Measurements from ENCODE around the gene CYYR1.

CYYR1 gene

GRCh38 chr21:26505211-26505610 is 67.9 kb downstream of the CYYR1 start:
- Histone ChIP-seq H3K4me2 (ENCODE audit: low read length) (no peak overlapping the region), H3K27ac (ENCODE audit: low read depth, low read length) (no peak overlapping the region), H3K27me3 (ENCODE audit: insufficient read depth, low read length) (no peaks in the 10 kb centered on the region), H3K14ac (ENCODE audit: low read length) (no peak overlapping the region), H3K4me1 (ENCODE audit: control insufficient read depth in 1 of 2, insufficient read depth in 2 of 2, low read length in 2 of 2) (no peaks in the 10 kb centered on the region), H4K8ac (ENCODE audit: low read depth, low read length) (no peak overlapping the region), H3K36me3 (ENCODE audit: control insufficient read depth in 1 of 2, insufficient read depth in 2 of 2, low read length in 2 of 2) (no peaks in the 10 kb centered on the region), H3K4me3 (ENCODE audit: low read depth, low read length) (no peak overlapping the region), H3K79me1 (ENCODE audit: low read length) (no peaks in the 10 kb centered on the region), H3K9ac (ENCODE audit: low read length) (no peak overlapping the region), H4K12ac (ENCODE audit: low read depth, low read length) (no peak overlapping the region), H2BK12ac (ENCODE audit: low read length) (no peak overlapping the region), H3K9me3 (ENCODE audit: insufficient read depth, low read depth, low read length) (peaks cover 2% of the 10 kb centered on the region), H3K23ac (ENCODE audit: low read length) (no peak overlapping the region), H3K79me2 (ENCODE audit: control insufficient read depth, insufficient read depth, low read length, poor library complexity) (no peaks in the 10 kb centered on the region), H3K4ac (ENCODE audit: low read depth, low read length) (no peak overlapping the region), H3K18ac (ENCODE audit: low read length) (no peak overlapping the region), H4K91ac (ENCODE audit: low read depth, low read length) (no peak overlapping the region), H2AK5ac (ENCODE audit: low read length) (no peak overlapping the region), H2BK5ac (ENCODE audit: low read depth, low read length, poor library complexity) (no peak overlapping the region), H2BK120ac (ENCODE audit: insufficient read depth, low read length, poor library complexity) (no peak overlapping the region), H2AFZ (ENCODE audit: insufficient read depth, low read length, poor library complexity) (no peak overlapping the region)
- WGBS (ENCODE audit: extremely low coverage, insufficient coverage, insufficient read length), result no CpG with 5 or more reads among the region's 1 CpG
- no peak for DNase-seq

- Histone ChIP-seq H3K23ac (ENCODE audit: low read length) (no peak overlapping the region), H4K91ac (ENCODE audit: low read depth, low read length) (no peak overlapping the region), H3K9me3 (ENCODE audit: insufficient read depth, low read depth, low read length) (peaks cover 2% of the 10 kb centered on the region), H2AFZ (ENCODE audit: insufficient read depth, low read length, poor library complexity) (no peak overlapping the region), H2BK12ac (ENCODE audit: low read length) (no peak overlapping the region), H2BK120ac (ENCODE audit: insufficient read depth, low read length, poor library complexity) (no peak overlapping the region), H3K4me1 (ENCODE audit: control insufficient read depth in 1 of 2, insufficient read depth in 2 of 2, low read length in 2 of 2) (no peaks in the 10 kb centered on the region), H3K27me3 (ENCODE audit: insufficient read depth, low read length) (no peaks in the 10 kb centered on the region), H4K12ac (ENCODE audit: low read depth, low read length) (no peak overlapping the region), H3K9ac (ENCODE audit: low read length) (no peak overlapping the region), H3K14ac (ENCODE audit: low read length) (no peak overlapping the region), H2BK5ac (ENCODE audit: low read depth, low read length, poor library complexity) (no peak overlapping the region), H4K8ac (ENCODE audit: low read depth, low read length) (no peak overlapping the region), H3K79me2 (ENCODE audit: control insufficient read depth, insufficient read depth, low read length, poor library complexity) (no peaks in the 10 kb centered on the region), H3K27ac (ENCODE audit: low read depth, low read length) (no peak overlapping the region), H2AK5ac (ENCODE audit: low read length) (no peak overlapping the region), H3K4me3 (ENCODE audit: low read depth, low read length) (no peak overlapping the region), H3K4me2 (ENCODE audit: low read length) (no peak overlapping the region), H3K79me1 (ENCODE audit: low read length) (no peaks in the 10 kb centered on the region), H3K36me3 (ENCODE audit: control insufficient read depth in 1 of 2, insufficient read depth in 2 of 2, low read length in 2 of 2) (no peaks in the 10 kb centered on the region), H3K18ac (ENCODE audit: low read length) (no peak overlapping the region), H3K4ac (ENCODE audit: low read depth, low read length) (no peak overlapping the region)
- DNase-seq, result no peak
- WGBS (ENCODE audit: extremely low coverage, insufficient coverage, insufficient read length), result no CpG with 5 or more reads among the region's 2 CpGs
Measured at GRCh38 chr21:26503414-26503813, 69.7 kb downstream of the CYYR1 start.

- Histone ChIP-seq H4K8ac (ENCODE audit: low read depth, low read length) (no peak overlapping the region), H3K79me1 (ENCODE audit: low read length) (no peaks in the 10 kb centered on the region), H2AK5ac (ENCODE audit: low read length) (no peak overlapping the region), H3K18ac (ENCODE audit: low read length) (no peak overlapping the region), H2BK120ac (ENCODE audit: insufficient read depth, low read length, poor library complexity) (no peak overlapping the region), H3K4me1 (ENCODE audit: control insufficient read depth in 1 of 2, insufficient read depth in 2 of 2, low read length in 2 of 2) (no peaks in the 10 kb centered on the region), H3K23ac (ENCODE audit: low read length) (no peak overlapping the region), H3K4me2 (ENCODE audit: low read length) (no peak overlapping the region), H3K9ac (ENCODE audit: low read length) (no peak overlapping the region), H3K79me2 (ENCODE audit: control insufficient read depth, insufficient read depth, low read length, poor library complexity) (no peaks in the 10 kb centered on the region), H3K4me3 (ENCODE audit: low read depth, low read length) (no peak overlapping the region), H3K27me3 (ENCODE audit: insufficient read depth, low read length) (no peaks in the 10 kb centered on the region), H3K14ac (ENCODE audit: low read length) (no peak overlapping the region), H4K12ac (ENCODE audit: low read depth, low read length) (no peak overlapping the region), H2BK5ac (ENCODE audit: low read depth, low read length, poor library complexity) (no peak overlapping the region), H2AFZ (ENCODE audit: insufficient read depth, low read length, poor library complexity) (no peak overlapping the region), H3K27ac (ENCODE audit: low read depth, low read length) (no peak overlapping the region), H3K36me3 (ENCODE audit: control insufficient read depth in 1 of 2, insufficient read depth in 2 of 2, low read length in 2 of 2) (no peaks in the 10 kb centered on the region), H4K91ac (ENCODE audit: low read depth, low read length) (no peak overlapping the region), H3K4ac (ENCODE audit: low read depth, low read length) (no peak overlapping the region), H2BK12ac (ENCODE audit: low read length) (no peak overlapping the region), H3K9me3 (ENCODE audit: insufficient read depth, low read depth, low read length) (peaks cover 2% of the 10 kb centered on the region)
- DNase-seq, result no peak
- no CpG with 5 or more reads among the region's 3 CpGs for WGBS (ENCODE audit: extremely low coverage, insufficient coverage, insufficient read length)
Measured at GRCh38 chr21:26501495-26502021, 71.5 kb downstream of the CYYR1 start.

- H3K4ac ChIP-seq (ENCODE audit: low read depth, low read length), result no peak overlapping the region
- no peak overlapping the region for H4K91ac ChIP-seq (ENCODE audit: low read depth, low read length)
- no peak overlapping the region for H4K8ac ChIP-seq (ENCODE audit: low read depth, low read length)
- H3K23ac ChIP-seq (ENCODE audit: low read length), result no peak overlapping the region
- no peak overlapping the region for H2BK12ac ChIP-seq (ENCODE audit: low read length)
- H3K14ac ChIP-seq (ENCODE audit: low read length), result no peak overlapping the region
- H3K79me1 ChIP-seq (ENCODE audit: low read length), result no peaks in the 10 kb centered on the region
- H3K27ac ChIP-seq (ENCODE audit: low read depth, low read length), result no peak overlapping the region
- DNase-seq, result no peak
- H4K12ac ChIP-seq (ENCODE audit: low read depth, low read length), result no peak overlapping the region
- no peaks in the 10 kb centered on the region for H3K4me1 ChIP-seq (ENCODE audit: control insufficient read depth in 1 of 2, insufficient read depth in 2 of 2, low read length in 2 of 2)
- no peak overlapping the region for H2BK5ac ChIP-seq (ENCODE audit: low read depth, low read length, poor library complexity)
- H3K9me3 ChIP-seq (ENCODE audit: insufficient read depth, low read depth, low read length), result peaks cover 2% of the 10 kb centered on the region
- H2BK120ac ChIP-seq (ENCODE audit: insufficient read depth, low read length, poor library complexity), result no peak overlapping the region
- no peaks in the 10 kb centered on the region for H3K27me3 ChIP-seq (ENCODE audit: insufficient read depth, low read length)
- H2AK5ac ChIP-seq (ENCODE audit: low read length), result no peak overlapping the region
- H3K36me3 ChIP-seq (ENCODE audit: control insufficient read depth in 1 of 2, insufficient read depth in 2 of 2, low read length in 2 of 2), result no peaks in the 10 kb centered on the region
- H3K4me3 ChIP-seq (ENCODE audit: low read depth, low read length), result no peak overlapping the region
- H3K18ac ChIP-seq (ENCODE audit: low read length), result no peak overlapping the region
- no peaks in the 10 kb centered on the region for H3K79me2 ChIP-seq (ENCODE audit: control insufficient read depth, insufficient read depth, low read length, poor library complexity)
- H2AFZ ChIP-seq (ENCODE audit: insufficient read depth, low read length, poor library complexity), result no peak overlapping the region
- no peak overlapping the region for H3K9ac ChIP-seq (ENCODE audit: low read length)
- no peak overlapping the region for H3K4me2 ChIP-seq (ENCODE audit: low read length)
Measured at GRCh38 chr21:26499495-26499894, 73.6 kb downstream of the CYYR1 start.
